GM21515 (cell line): ENCODE data around the gene SORCS3.

ENCODE experiments used
- ATAC-seq: cut with Tn5 transposase; IDR thresholded peaks from one replicate; pipeline ENCODE4 v1.9.1; 2021; ENCODE audit not compliant: unreplicated experiment

SORCS3 gene

DNA sequence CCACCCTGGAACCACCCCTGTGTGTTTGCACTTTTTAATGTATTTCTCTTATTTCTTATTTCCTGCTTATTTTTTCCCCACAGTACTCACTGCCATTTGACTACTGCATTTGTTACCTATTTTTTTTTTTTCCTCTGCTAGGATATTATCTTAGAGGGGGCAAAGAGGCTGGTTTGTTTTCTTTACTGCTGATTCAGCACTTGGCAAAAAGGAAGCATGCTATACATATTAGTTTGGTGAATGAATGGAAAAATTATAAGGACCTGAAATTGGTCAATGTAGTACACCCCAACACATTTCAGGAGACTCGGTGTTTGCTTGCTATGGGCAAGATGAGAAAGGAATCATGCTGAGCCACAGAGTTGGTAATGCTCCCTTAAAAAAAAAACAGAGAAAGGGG is 193.5 kb downstream of the SORCS3 start:
- ATAC-seq, result no peak

GRCh38 chr10:104835422-104835821 is 194.3 kb downstream of the SORCS3 start:
- ATAC-seq, result no peak

GRCh38 chr10:104842704-104843103 is 201.6 kb downstream of the SORCS3 start:
- no peak for ATAC-seq

GRCh38 chr10:104844073-104844472 is 203.0 kb downstream of the SORCS3 start:
- ATAC-seq, result no peak

- no peak for ATAC-seq
Observed at GRCh38 chr10:104850023-104850422, 208.9 kb downstream of the SORCS3 start.

GRCh38 chr10:104867966-104868598 is 227.0 kb downstream of the SORCS3 start:
- ATAC-seq, result no peak

GRCh38 chr10:104872691-104873090 is 231.6 kb downstream of the SORCS3 start:
- no peak for ATAC-seq

GRCh38 chr10:104873161-104873560 is 232.1 kb downstream of the SORCS3 start:
- ATAC-seq, result no peak

- no peak for ATAC-seq
Observed at GRCh38 chr10:104875561-104875960, 234.5 kb downstream of the SORCS3 start.

GRCh38 chr10:104880624-104881398 is 239.7 kb downstream of the SORCS3 start:
- no peak for ATAC-seq

DNA sequence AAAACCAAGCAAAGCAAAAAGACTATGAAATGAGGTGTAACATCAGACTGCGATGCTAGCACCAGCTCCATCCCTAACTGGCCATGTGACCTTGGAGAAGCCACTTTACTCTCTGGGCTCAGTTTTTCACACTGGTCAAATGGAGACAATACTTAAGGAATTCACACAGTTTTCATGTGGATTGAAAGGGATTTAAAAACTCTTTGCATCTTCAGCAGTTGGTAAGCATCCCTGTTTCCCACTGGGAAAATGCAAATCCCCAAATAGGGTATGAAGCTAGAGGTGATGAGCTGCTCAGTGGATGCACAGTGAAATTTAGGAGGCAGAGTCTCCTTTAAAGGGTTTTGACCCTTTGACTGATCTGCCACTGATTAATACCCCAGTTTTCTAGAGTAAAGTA is 240.7 kb downstream of the SORCS3 start:
- ATAC-seq, result no peak

GRCh38 chr10:104892879-104893617 is 252.0 kb downstream of the SORCS3 start:
- no peak for ATAC-seq

- no peak for ATAC-seq
Observed at GRCh38 chr10:104893701-104894100, 252.6 kb downstream of the SORCS3 start.

- ATAC-seq, result no peak
Observed at GRCh38 chr10:104894681-104895080, 253.6 kb downstream of the SORCS3 start.

- no peak for ATAC-seq
Observed at GRCh38 chr10:104895541-104895940, 254.5 kb downstream of the SORCS3 start.

DNA sequence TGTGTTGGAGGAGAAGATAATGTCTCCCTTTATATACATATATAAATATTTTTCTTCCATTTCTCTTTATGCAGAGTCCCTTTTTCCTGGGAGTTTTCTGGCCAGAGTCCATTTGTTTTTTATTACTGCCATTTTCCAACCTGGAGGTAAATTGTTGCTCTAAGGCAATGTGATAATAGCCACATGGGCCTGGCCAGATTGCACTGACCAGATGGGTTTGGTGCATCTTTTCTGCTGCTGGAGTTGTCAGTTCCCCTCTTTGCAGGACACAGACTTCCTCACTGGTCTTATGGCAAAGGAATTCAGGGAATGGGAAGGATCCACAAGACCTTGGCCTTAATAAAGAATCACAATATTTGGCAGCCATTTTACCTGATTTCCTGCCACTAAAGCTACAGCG is 254.9 kb downstream of the SORCS3 start:
- no peak for ATAC-seq

GRCh38 chr10:104897696-104898095 is 256.6 kb downstream of the SORCS3 start:
- ATAC-seq, result no peak

DNA sequence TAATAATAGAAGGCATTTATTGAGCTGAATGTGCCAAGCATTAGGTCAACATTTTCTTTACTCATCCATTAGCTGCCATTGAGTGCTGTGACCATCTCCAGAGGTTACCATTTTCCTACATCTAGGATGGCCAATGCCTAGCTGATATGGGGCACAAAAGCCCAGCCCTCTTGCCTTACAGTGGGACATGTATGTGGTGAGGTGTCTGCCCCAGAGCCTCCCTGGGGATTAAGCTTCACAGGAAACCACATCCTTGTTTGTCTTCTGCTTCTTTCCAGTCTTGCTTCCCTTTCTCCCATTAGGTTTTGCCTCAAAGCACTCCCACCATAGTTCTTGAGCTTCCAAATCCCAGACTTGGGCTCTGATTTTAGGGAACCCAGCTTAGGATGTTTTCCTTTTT is 258.7 kb downstream of the SORCS3 start:
- no peak for ATAC-seq

DNA sequence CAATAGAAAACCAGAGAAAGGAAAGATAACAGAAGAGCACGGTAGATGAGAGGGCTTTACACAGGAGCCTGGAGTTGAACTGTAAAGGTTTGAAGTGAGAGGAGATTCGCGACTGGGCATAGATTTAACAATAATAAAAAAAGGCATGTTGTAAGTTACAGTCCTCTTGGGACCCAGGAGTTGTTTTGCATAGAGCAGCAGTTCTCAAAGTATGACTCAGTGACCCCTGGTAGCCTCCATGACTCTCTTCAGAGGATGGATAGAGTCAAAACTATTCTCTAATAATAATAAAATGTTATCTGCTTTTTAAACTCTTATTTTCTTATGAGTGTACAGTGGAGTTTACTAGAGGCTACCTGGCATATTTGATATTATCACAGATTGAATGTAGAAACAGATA is 262.3 kb downstream of the SORCS3 start:
- ATAC-seq, result no peak

DNA sequence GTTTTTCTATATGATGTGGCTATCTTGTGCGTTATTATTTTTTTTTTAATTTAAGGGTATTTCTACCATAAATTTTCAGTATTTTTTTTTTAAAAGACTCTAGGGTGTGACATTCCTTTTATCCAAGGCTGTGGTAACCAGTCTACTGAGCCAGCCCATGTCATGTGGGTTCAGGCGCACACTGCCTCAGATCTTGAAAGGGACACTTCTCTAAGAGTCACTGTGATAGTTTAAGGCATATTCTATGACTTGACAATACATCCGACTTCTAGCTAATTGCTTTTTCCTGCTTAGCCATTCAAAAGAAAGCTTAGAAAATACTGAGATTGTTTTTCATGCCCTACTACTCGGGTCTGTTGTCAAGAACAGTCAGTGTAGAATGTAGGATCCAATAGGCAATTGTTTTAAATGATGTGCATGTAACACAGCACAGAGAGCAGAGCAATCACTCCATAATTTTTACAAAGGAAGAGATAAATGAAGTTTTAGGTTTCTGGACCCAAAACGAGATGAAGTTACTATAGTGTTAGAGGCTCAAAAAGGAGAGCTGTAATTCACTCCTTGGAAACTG is 263.7 kb downstream of the SORCS3 start:
- ATAC-seq, result no peak

GRCh38 chr10:104906112-104906511 is 265.0 kb downstream of the SORCS3 start:
- ATAC-seq, result no peak

DNA sequence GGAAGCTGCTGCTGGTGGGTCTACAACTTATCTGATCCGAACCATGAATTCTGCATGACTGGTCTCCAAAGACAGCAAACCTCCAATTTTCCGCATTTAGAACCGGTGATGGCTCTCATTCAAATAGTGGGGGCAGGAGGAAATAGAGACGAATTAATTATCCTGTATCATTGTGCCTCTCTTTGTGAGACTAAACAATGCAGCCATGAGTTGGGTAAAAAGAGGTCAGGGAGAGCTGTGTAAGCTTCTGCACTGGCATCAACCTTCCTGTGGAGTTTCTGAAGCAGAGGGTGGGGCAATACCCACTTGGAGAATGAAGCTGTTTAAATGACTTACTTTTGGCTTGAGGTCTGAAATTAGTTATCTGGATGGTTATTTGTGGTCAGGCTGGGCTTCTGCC is 266.4 kb downstream of the SORCS3 start:
- ATAC-seq, result no peak
